SU-DHL-6 (cell line): ENCODE data around the gene GTF3C1.

Experiments used
- EZH2phosphoT487 ChIP-seq: fragments of 200-600 bp; sonication (generic), shearing (Covaris generic); conservative IDR thresholded peaks from 2 replicates; pipeline ENCODE4 v1.6.1; 2018; ENCODE audit warnings: mild to moderate bottlenecking, antibody characterized with exemption, low read length, moderate library complexity, mixed read lengths
- TF ChIP-seq, protein P1 (sequence below): fragments of 200-600 bp; sonication (generic); IDR thresholded peaks from one replicate; pipeline ENCODE4 v1.5.1; 2017; ENCODE audit warnings: antibody characterized with exemption, mild to moderate bottlenecking, low read length, moderate library complexity; ENCODE audit not compliant: insufficient read depth, poor library complexity, severe bottlenecking

DNA sequence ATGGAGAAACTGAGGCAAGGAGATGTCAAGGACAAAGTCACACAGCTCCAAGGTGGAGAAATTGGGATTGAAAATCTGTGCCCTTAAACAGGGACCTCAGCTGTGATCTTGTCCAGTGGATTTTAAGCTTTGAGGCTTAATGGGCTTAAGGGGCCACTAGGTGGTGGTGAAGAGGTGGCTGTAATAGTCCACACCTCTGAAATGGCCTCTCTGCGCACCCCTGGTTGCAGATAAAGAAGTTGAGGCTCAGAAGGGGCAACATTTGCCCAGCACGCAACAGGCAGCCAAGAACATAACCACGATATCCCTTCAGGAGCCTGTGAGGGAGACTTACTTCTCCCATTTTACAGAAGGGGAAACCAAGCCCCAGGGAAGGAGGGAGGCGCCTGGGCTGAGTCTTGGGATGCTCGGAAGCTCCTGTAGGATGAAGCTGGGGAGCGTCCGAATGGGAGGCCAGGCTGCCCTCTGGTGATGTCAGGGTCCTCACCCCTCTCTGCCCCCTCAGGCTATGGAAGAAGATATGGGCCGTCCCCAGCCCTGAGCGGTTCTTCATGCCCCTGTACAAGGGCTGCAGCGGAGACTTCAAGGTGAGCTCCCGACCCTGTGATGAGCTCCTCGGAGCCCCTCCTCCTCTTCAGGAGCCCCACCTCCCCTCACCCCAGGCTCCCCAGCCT is 104.1 kb downstream of the GTF3C1 start:
- TF ChIP-seq, protein P1, sequence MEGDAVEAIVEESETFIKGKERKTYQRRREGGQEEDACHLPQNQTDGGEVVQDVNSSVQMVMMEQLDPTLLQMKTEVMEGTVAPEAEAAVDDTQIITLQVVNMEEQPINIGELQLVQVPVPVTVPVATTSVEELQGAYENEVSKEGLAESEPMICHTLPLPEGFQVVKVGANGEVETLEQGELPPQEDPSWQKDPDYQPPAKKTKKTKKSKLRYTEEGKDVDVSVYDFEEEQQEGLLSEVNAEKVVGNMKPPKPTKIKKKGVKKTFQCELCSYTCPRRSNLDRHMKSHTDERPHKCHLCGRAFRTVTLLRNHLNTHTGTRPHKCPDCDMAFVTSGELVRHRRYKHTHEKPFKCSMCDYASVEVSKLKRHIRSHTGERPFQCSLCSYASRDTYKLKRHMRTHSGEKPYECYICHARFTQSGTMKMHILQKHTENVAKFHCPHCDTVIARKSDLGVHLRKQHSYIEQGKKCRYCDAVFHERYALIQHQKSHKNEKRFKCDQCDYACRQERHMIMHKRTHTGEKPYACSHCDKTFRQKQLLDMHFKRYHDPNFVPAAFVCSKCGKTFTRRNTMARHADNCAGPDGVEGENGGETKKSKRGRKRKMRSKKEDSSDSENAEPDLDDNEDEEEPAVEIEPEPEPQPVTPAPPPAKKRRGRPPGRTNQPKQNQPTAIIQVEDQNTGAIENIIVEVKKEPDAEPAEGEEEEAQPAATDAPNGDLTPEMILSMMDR = no peak
- no peak for TF ChIP-seq EZH2phosphoT487
